A549 (cell line): ENCODE data around the gene KRT73. TPM values are rescaled to one million over a fixed set of nuclear protein-coding genes. Genes with fewer than 3 reads are reported as not detected.

Source experiments
- ATAC-seq, 2 experiments: fragments of 200-7000 bp in 1 of 2; fragments of >200 bp in 1 of 2; cut with Nextera tagmentation in 1 of 2; cut with Tn5 transposase in 1 of 2; 3 replicates each; pipeline versions ENCODE4 v1.8.0 to v1.9.1; 2018 to 2020; ENCODE audit warnings: mild to moderate bottlenecking in 1 of 2, moderate library complexity in 1 of 2
- CTCF ChIA-PET: fragments of 300-600 bp; sonication (Branson Sonifier 250); formaldehyde crosslinking; extraction: SDS; loops from one replicate; lab custom pipeline; 2021; ENCODE audit warnings: antibody characterized with exemption, inconsistent platforms; lab: Yijun Ruan, JAX
- POLR2A ChIA-PET: fragments of 350-600 bp; formaldehyde crosslinking; extraction: SDS; loops from one replicate; lab custom pipeline; 2021; ENCODE audit warnings: antibody characterized with exemption, inconsistent platforms; lab: Yijun Ruan, JAX
- DNase-seq, 2 experiments: peaks; one replicate each; pipeline versions ENCODE4 v3.0.0 to v3.0.0-alpha.2; 2011 to 2016; ENCODE audit warnings: low read depth in 1 of 2, low spot score in 1 of 2
- FAIRE-seq: peaks from 2 replicates; lab custom pipeline; 2011; peaks lifted over from hg19 to GRCh38; lab: Jason Lieb, UNC
- H3K27ac ChIP-seq, 2 experiments: fragments of >200 bp; sonication (Bioruptor Twin); formaldehyde crosslinking; 3 replicates each; pipeline ENCODE4 v1.5.1; 2016 to 2017
- H3K4me1 ChIP-seq: fragments of >200 bp; sonication (Bioruptor Twin); formaldehyde crosslinking; 3 replicates; pipeline ENCODE4 v1.6.1; 2016
- H3K4me2 ChIP-seq: fragments of >200 bp; sonication (Bioruptor Twin); formaldehyde crosslinking; 3 replicates; pipeline ENCODE4 v1.6.1; 2016
- H3K4me3 ChIP-seq: fragments of >200 bp; sonication (Bioruptor Twin); formaldehyde crosslinking; 3 replicates; pipeline ENCODE4 v1.5.1; 2016
- H3K9me3 ChIP-seq: fragments of >200 bp; sonication (Bioruptor Twin); formaldehyde crosslinking; 3 replicates; pipeline ENCODE4 v1.6.1; 2016
- BHLHE40 ChIP-seq: IDR thresholded peaks from 2 replicates; pipeline ENCODE4 v1.6.1; 2012; ENCODE audit warnings: low read depth, low read length, inconsistent platforms
- CEBPB ChIP-seq, 2 experiments: fragments of >200 bp in 1 of 2; sonication (Bioruptor Twin) in 1 of 2; formaldehyde crosslinking in 1 of 2; IDR thresholded peaks; 2 replicates each; pipeline ENCODE4 v1.6.1; 2012 to 2016
- CHD2 ChIP-seq: fragments of 150-350 bp; IDR thresholded peaks from 2 replicates; pipeline ENCODE4 v1.6.1; 2014; ENCODE audit warnings: low read length; ENCODE audit not compliant: partially characterized antibody
- CHD4 ChIP-seq: fragments of 200-600 bp; sonication (generic); IDR thresholded peaks from 2 replicates; pipeline ENCODE4 v1.6.1; 2016; ENCODE audit warnings: antibody characterized with exemption, mild to moderate bottlenecking, borderline replicate concordance
- EHMT2 ChIP-seq: fragments of 200-600 bp; sonication (generic); IDR thresholded peaks from 2 replicates; pipeline ENCODE4 v1.6.1; 2016; ENCODE audit warnings: antibody characterized with exemption, low read depth, mild to moderate bottlenecking, moderate library complexity
- EP300 ChIP-seq, 2 experiments: fragments of >200 bp; sonication (Bioruptor Twin); formaldehyde crosslinking; IDR thresholded peaks; 2 replicates in 1 of 2; 3 replicates in 1 of 2; pipeline ENCODE4 v1.6.1; 2016 to 2017
- ESRRA ChIP-seq: fragments of 150-350 bp; IDR thresholded peaks from 2 replicates; pipeline ENCODE4 v1.6.1; 2014; ENCODE audit warnings: mild to moderate bottlenecking, low read length, borderline replicate concordance
- FOSL2 ChIP-seq, 2 experiments: fragments of 450-650 bp in 1 of 2; fragments of >200 bp in 1 of 2; sonication (Bioruptor Twin) in 1 of 2; formaldehyde crosslinking; IDR thresholded peaks; 2 replicates each; pipeline versions ENCODE4 v1.5.0 to v1.6.1; 2016 to 2020; ENCODE audit warnings: mild to moderate bottlenecking in 1 of 2, moderate library complexity in 1 of 2
- GATA3 ChIP-seq: IDR thresholded peaks from 2 replicates; pipeline ENCODE4 v1.6.1; 2012; ENCODE audit warnings: borderline replicate concordance
- HDAC2 ChIP-seq: fragments of 200-600 bp; sonication (generic); IDR thresholded peaks from 2 replicates; pipeline ENCODE4 v1.6.1; 2016
- HEYL ChIP-seq: fragments of 250-450 bp; sonication (Bioruptor Pico); IDR thresholded peaks from 2 replicates; pipeline ENCODE4 v1.8.0; 2021; ENCODE audit warnings: mild to moderate bottlenecking, moderate library complexity
- HOXA7 ChIP-seq: fragments of 250-450 bp; sonication (Bioruptor Pico); IDR thresholded peaks from 2 replicates; pipeline ENCODE4 v1.5.0; 2020; ENCODE audit warnings: mild to moderate bottlenecking, moderate library complexity
- HOXB13 ChIP-seq: fragments of 250-450 bp; sonication (Bioruptor Pico); IDR thresholded peaks from 2 replicates; pipeline ENCODE4 v1.5.0; 2020; ENCODE audit warnings: low read depth, mild to moderate bottlenecking, moderate library complexity
- HOXB5 ChIP-seq: fragments of 250-450 bp; sonication (Bioruptor Pico); IDR thresholded peaks from 2 replicates; pipeline ENCODE4 v1.5.0; 2020; ENCODE audit warnings: mild to moderate bottlenecking, moderate library complexity
- JUN ChIP-seq, 2 experiments: fragments of >200 bp; sonication (Bioruptor Twin); formaldehyde crosslinking; IDR thresholded peaks; 2 replicates in 1 of 2; 3 replicates in 1 of 2; pipeline ENCODE4 v1.6.1; 2016 to 2017
- KDM5A ChIP-seq: fragments of 200-600 bp; sonication (generic); IDR thresholded peaks from 2 replicates; pipeline ENCODE4 v1.6.1; 2016; ENCODE audit warnings: antibody characterized with exemption, mild to moderate bottlenecking
- MAFK ChIP-seq: fragments of 450-650 bp; IDR thresholded peaks from 2 replicates; pipeline ENCODE4 v1.6.1; 2014; ENCODE audit not compliant: partially characterized antibody
- NFE2L2 ChIP-seq: fragments of 150-350 bp; conservative IDR thresholded peaks from 2 replicates; pipeline ENCODE4 v1.6.1; 2014; ENCODE audit warnings: low read length
- NPAS2 ChIP-seq: fragments of 250-450 bp; sonication (Bioruptor Pico); IDR thresholded peaks from 2 replicates; pipeline ENCODE4 v1.8.0; 2022; ENCODE audit warnings: mild to moderate bottlenecking, moderate library complexity, borderline replicate concordance
- NR3C1 ChIP-seq: fragments of >200 bp; sonication (Bioruptor Twin); formaldehyde crosslinking; IDR thresholded peaks from 3 replicates; pipeline ENCODE4 v1.6.1; 2017
- RAD21 ChIP-seq, 2 experiments: fragments of >200 bp in 1 of 2; sonication (Bioruptor Twin) in 1 of 2; formaldehyde crosslinking in 1 of 2; IDR thresholded peaks in 1 of 2; conservative IDR thresholded peaks in 1 of 2; 2 replicates in 1 of 2; 3 replicates in 1 of 2; pipeline ENCODE4 v1.6.1; 2012 to 2018; ENCODE audit warnings: inconsistent platforms in 1 of 2
- RNF2 ChIP-seq: fragments of 200-600 bp; sonication (generic); IDR thresholded peaks from 2 replicates; pipeline ENCODE4 v1.6.1; 2016; ENCODE audit warnings: low read depth, mild to moderate bottlenecking, antibody characterized with exemption, moderate library complexity, borderline replicate concordance
- SMC3 ChIP-seq: fragments of >200 bp; sonication (Bioruptor Twin); formaldehyde crosslinking; IDR thresholded peaks from 3 replicates; pipeline ENCODE4 v1.6.1; 2018; ENCODE audit warnings: inconsistent platforms
- SREBF2 ChIP-seq: fragments of 450-650 bp; IDR thresholded peaks from 2 replicates; pipeline ENCODE4 v1.6.1; 2014; ENCODE audit warnings: mild to moderate bottlenecking, moderate library complexity
- TP53 ChIP-seq: fragments of 250-450 bp; sonication (Bioruptor Pico); IDR thresholded peaks from 2 replicates; pipeline ENCODE4 v1.5.0; 2021; ENCODE audit warnings: mild to moderate bottlenecking, moderate library complexity
- ZFP36 ChIP-seq: fragments of 450-650 bp; IDR thresholded peaks from 2 replicates; pipeline ENCODE4 v1.6.1; 2014; ENCODE audit warnings: borderline replicate concordance; ENCODE audit not compliant: partially characterized antibody
- ZSCAN20 ChIP-seq: fragments of 250-450 bp; sonication (Bioruptor Pico); IDR thresholded peaks from 2 replicates; pipeline ENCODE4 v1.8.0; 2022; ENCODE audit warnings: mild to moderate bottlenecking, moderate library complexity
- WGBS: methylation state at CpG from one replicate; pipeline ENCODE4 v1.1.6; 2017; ENCODE audit errors: missing lambda C conversion rate; 5-methylcytosine and 5-hydroxymethylcytosine counted together
- polyA plus RNA-seq, 4 experiments: library from polyadenylated mRNA; depleted of rRNA in 3 of 4; stranded (reverse); fragments of >200 nt; fragmentation: RNase III in 1 of 4; extraction: RNeasy Plus Mini Kit Qiagen cat#74134 plus additional on column Dnase treatment in 1 of 4; gene quantifications; 2 replicates in 3 of 4; 3 replicates in 1 of 4; pipeline ENCODE4 v1.2.3, GENCODE V29; 2011 to 2017
- TF ChIP-seq, protein P1 (sequence below): fragments of 200-600 bp; sonication (generic); IDR thresholded peaks from 2 replicates; pipeline ENCODE4 v1.6.1; 2016; ENCODE audit warnings: antibody characterized with exemption, mild to moderate bottlenecking, moderate library complexity
- TF ChIP-seq, protein P2 (sequence below): fragments of 450-650 bp; IDR thresholded peaks from 2 replicates; pipeline ENCODE4 v1.6.1; 2014; ENCODE audit warnings: antibody characterized with exemption

KRT73 gene
- polyA plus RNA-seq, 2 of the 4 experiments (the other 2 are of a cell fraction) = not detected

DNA sequence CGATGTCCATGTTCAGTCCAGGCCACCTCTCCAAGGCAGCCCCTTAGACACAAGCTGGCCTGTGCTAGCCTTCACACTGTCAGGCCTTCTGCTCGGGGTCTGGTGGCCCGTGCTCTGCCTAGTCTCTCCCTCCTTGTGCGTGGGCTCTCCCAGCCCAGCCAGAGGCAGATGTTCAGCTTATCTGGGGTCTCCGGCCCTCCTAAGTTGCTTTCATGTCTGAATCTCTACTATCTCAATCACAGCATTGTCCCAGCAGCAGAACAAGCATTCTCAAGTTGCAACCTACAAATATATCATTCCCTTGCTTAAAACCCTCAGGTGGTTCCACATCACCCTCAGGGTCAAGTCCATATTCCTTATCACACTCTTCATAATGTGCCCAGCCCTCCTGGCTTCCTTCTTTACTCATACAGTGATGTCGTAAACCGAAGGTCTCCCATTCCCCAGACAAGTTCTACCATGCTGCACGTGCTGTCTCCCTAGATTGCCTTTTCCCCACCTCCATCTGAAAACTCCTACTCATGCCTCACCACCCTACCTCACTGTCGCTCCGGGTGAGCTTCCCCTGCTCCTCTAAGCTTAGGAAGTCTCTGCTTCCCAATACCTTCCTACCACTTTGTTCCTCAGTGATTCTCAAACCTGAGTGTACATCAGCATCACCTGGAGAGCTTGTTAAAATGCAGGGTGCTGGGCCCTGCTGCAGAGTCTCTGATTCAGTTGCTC is 1.5 kb downstream of the KRT73 start:
- FAIRE-seq = no peak
- H3K9me3 ChIP-seq = no peaks in the 10 kb centered on the region
- CTCF ChIA-PET = interaction anchor here (2.5 kb wide), 1 partner anchor 254 kb away, joined by 6 read pairs; no protein-coding TSS in a partner anchor
- no peak overlapping the region for H3K27ac ChIP-seq
- no peak for ATAC-seq
- POLR2A ChIA-PET = no interaction called here
- no peak overlapping the region for H3K4me2 ChIP-seq
- TF ChIP-seq ZFP36 (no peak), NFE2L2 (no peak), NR3C1 (no peak), CEBPB (IDR thresholded peaks at IDR 0.05) (no peak), HDAC2 (no peak), GATA3 (no peak), RNF2 (no peak), RAD21 (conservative IDR thresholded peaks at IDR 0.05 in 1 of 2, IDR thresholded peaks at IDR 0.05 in 1 of 2) (no peak)
- DNase-seq = no peak
- H3K4me3 ChIP-seq = no peak overlapping the region
- WGBS = 62% methylated on average over 10 of the region's 10 CpGs
- no peaks in the 10 kb centered on the region for H3K4me1 ChIP-seq

DNA sequence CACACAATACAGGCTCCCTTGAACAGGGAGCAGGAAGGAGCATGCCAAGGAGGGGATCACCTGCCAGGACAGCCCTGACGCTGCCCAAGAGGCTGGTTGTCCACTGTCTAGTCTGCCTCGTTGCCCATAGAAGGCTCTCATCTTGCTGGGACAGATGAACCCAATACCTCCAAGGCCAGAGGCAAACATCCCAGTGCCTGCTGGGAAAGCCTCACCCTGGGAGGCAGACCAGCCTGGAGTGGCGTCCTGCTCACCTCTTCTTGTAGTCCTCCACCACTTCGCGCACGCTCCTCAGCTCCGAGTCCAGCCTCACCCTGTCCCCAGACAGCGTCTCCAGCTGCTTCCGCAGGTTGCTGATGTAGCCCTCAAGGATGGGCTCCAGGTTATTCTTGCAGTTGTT is 2.4 kb downstream of the KRT73 start:
- H3K27ac ChIP-seq = no peak overlapping the region
- CTCF ChIA-PET = no interaction called here
- 78% methylated on average over 9 of the region's 9 CpGs for WGBS
- TF ChIP-seq MAFK = no peak
- no peak for TF ChIP-seq CHD4
- TF ChIP-seq HOXB13 (CRISPR knock-in tag) = no peak
- TF ChIP-seq JUN (IDR thresholded peaks at IDR 0.05) = no peak
- TF ChIP-seq KDM5A = no peak
- TF ChIP-seq BHLHE40 = no peak
- no peak for TF ChIP-seq EP300 (IDR thresholded peaks at IDR 0.05)
- no peak for TF ChIP-seq ESRRA
- TF ChIP-seq NFE2L2 = no peak
- no peak for TF ChIP-seq HOXA7
- TF ChIP-seq, all 56 proteins: peak for 0
- Histone ChIP-seq H3K4me2 (no peak overlapping the region), H3K9me3 (no peaks in the 10 kb centered on the region), H3K4me3 (no peak overlapping the region), H3K4me1 (no peaks in the 10 kb centered on the region)
- ATAC-seq = no peak
- DNase-seq = no peak
- POLR2A ChIA-PET = no interaction called here
- FAIRE-seq = no peak

DNA sequence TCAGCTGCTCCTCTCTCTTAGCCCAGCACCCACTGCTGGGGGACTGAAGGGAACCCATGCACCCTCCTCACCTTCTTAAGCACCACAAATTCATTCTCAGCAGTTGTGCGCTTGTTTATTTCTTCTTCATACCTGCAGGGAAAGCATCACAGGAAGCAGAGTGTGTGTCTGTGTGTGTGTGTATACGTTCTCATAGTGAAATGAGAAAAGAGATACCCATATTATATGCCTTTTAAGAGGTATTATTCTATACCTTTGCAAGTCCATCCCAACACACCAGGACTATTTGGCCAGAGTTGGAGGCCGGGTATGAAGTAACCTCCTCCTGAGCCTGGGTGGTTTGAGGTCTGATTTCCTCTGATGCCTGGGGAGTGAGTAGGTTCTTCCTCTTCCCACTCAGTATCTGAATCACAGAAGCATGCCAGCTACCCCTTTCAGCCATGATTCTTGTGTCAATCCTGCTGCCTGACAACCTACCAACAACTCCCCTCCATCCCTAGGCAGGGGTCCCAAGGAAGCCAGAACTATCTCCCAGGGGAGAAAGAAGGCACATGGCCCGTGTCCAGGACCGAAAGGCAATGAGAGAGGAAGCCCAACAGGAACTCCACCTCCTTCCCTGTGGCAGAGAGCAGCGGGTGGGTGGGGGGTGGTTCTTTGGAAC is 3.0 kb downstream of the KRT73 start:
- ChIA-PET CTCF (no interaction called here), POLR2A (no interaction called here)
- WGBS = 57% methylated on average over 5 of the region's 6 CpGs
- no peak for ATAC-seq
- no peak for DNase-seq
- TF ChIP-seq MAFK = no peak
- no peak for TF ChIP-seq HDAC2
- no peak for TF ChIP-seq EHMT2
- no peak for TF ChIP-seq HOXB5 (CRISPR knock-in tag)
- no peak for TF ChIP-seq NFE2L2
- TF ChIP-seq CEBPB (IDR thresholded peaks at IDR 0.05) = no peak
- TF ChIP-seq TP53 (CRISPR knock-in tag) = no peak
- TF ChIP-seq CHD4 = no peak
- TF ChIP-seq FOSL2 (IDR thresholded peaks at IDR 0.05) = no peak
- TF ChIP-seq FOSL2 (CRISPR knock-in tag; IDR thresholded peaks at IDR 0.05) = no peak
- TF ChIP-seq HEYL (CRISPR knock-in tag) = no peak
- no peak for TF ChIP-seq HOXB13 (CRISPR knock-in tag)
- TF ChIP-seq, protein P1, sequence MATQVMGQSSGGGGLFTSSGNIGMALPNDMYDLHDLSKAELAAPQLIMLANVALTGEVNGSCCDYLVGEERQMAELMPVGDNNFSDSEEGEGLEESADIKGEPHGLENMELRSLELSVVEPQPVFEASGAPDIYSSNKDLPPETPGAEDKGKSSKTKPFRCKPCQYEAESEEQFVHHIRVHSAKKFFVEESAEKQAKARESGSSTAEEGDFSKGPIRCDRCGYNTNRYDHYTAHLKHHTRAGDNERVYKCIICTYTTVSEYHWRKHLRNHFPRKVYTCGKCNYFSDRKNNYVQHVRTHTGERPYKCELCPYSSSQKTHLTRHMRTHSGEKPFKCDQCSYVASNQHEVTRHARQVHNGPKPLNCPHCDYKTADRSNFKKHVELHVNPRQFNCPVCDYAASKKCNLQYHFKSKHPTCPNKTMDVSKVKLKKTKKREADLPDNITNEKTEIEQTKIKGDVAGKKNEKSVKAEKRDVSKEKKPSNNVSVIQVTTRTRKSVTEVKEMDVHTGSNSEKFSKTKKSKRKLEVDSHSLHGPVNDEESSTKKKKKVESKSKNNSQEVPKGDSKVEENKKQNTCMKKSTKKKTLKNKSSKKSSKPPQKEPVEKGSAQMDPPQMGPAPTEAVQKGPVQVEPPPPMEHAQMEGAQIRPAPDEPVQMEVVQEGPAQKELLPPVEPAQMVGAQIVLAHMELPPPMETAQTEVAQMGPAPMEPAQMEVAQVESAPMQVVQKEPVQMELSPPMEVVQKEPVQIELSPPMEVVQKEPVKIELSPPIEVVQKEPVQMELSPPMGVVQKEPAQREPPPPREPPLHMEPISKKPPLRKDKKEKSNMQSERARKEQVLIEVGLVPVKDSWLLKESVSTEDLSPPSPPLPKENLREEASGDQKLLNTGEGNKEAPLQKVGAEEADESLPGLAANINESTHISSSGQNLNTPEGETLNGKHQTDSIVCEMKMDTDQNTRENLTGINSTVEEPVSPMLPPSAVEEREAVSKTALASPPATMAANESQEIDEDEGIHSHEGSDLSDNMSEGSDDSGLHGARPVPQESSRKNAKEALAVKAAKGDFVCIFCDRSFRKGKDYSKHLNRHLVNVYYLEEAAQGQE = no peak
- no peak for TF ChIP-seq SMC3
- TF ChIP-seq NPAS2 (CRISPR knock-in tag) = no peak
- TF ChIP-seq SREBF2 = no peak
- TF ChIP-seq CHD2 = no peak
- TF ChIP-seq, protein P2, sequence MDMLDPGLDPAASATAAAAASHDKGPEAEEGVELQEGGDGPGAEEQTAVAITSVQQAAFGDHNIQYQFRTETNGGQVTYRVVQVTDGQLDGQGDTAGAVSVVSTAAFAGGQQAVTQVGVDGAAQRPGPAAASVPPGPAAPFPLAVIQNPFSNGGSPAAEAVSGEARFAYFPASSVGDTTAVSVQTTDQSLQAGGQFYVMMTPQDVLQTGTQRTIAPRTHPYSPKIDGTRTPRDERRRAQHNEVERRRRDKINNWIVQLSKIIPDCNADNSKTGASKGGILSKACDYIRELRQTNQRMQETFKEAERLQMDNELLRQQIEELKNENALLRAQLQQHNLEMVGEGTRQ = no peak
- TF ChIP-seq ZSCAN20 (CRISPR knock-in tag) = no peak
- Histone ChIP-seq H3K9me3 (no peaks in the 10 kb centered on the region), H3K4me3 (no peak overlapping the region), H3K4me2 (no peak overlapping the region), H3K4me1 (no peaks in the 10 kb centered on the region), H3K27ac (no peak overlapping the region)
- FAIRE-seq = no peak
